Ovary (tissue), 3 donors: ENCODE results near the gene BTG2.

Experiments
- POLR2A ChIP-seq: fragments of 450-650 bp; IDR thresholded peaks from one replicate; pipeline ENCODE4 v1.6.1; 2017; ENCODE audit warnings: antibody characterized with exemption, mild to moderate bottlenecking, moderate library complexity
- TF ChIP-seq, protein P1 (sequence below), 3 donors: fragments of 450-650 bp in 2 of 3; fragments of 200-600 bp in 1 of 3; IDR thresholded peaks; one replicate each; pipeline versions ENCODE4 v1.5.1 to v1.8.0; 2016 to 2022; ENCODE audit warnings: antibody characterized with exemption in 3 of 3, mild to moderate bottlenecking in 1 of 3
- donor health status: DM: no; HTN: no; CAD: no.

- TF ChIP-seq, protein P1, sequence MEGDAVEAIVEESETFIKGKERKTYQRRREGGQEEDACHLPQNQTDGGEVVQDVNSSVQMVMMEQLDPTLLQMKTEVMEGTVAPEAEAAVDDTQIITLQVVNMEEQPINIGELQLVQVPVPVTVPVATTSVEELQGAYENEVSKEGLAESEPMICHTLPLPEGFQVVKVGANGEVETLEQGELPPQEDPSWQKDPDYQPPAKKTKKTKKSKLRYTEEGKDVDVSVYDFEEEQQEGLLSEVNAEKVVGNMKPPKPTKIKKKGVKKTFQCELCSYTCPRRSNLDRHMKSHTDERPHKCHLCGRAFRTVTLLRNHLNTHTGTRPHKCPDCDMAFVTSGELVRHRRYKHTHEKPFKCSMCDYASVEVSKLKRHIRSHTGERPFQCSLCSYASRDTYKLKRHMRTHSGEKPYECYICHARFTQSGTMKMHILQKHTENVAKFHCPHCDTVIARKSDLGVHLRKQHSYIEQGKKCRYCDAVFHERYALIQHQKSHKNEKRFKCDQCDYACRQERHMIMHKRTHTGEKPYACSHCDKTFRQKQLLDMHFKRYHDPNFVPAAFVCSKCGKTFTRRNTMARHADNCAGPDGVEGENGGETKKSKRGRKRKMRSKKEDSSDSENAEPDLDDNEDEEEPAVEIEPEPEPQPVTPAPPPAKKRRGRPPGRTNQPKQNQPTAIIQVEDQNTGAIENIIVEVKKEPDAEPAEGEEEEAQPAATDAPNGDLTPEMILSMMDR (IDR thresholded peaks at IDR 0.05): no peak
- no peak for TF ChIP-seq POLR2A
Observed at GRCh38 chr1:203343956-203344754, 38.8 kb downstream of the BTG2 start.
